Endothelial cell of umbilical vein (primary cell): ENCODE measurements around the gene NUDCD3. TPM values are rescaled to one million over a fixed set of nuclear protein-coding genes. Genes with fewer than 3 reads are reported as not detected.

Source experiments
- BruUV-seq: library from RNA; stranded (reverse); fragments of 400-500 nt; replicated peaks from 2 replicates; lab custom pipeline; 2021; lab: Mats Ljungman, UMichigan
- CTCF ChIA-PET: fragments of 300-600, 350-600 bp; sonication (Branson Sonifier 250); formaldehyde crosslinking; loops from one replicate; lab custom pipeline; 2021; ENCODE audit warnings: antibody characterized with exemption, inconsistent platforms; lab: Charles Lee
- POLR2A ChIA-PET: fragments of 300-600, 350-600 bp; sonication (Branson Sonifier 250); formaldehyde crosslinking; loops from one replicate; lab custom pipeline; 2021; ENCODE audit warnings: antibody characterized with exemption, inconsistent platforms; lab: Charles Lee
- DNase-seq: peaks from one replicate; pipeline ENCODE4 v3.0.0-alpha.2; 2011; ENCODE audit warnings: low read depth, low spot score
- FAIRE-seq: peaks from 2 replicates; lab custom pipeline; 2011; peaks lifted over from hg19 to GRCh38; lab: Jason Lieb, UNC
- H2AFZ ChIP-seq: 2 replicates; pipeline ENCODE4 v1.6.0; 2012; ENCODE audit warnings: low read depth, low read length, control low read depth, inconsistent platforms
- H3K27ac ChIP-seq: 2 replicates; pipeline ENCODE4 v1.5.1; 2011; ENCODE audit warnings: low read depth, mild to moderate bottlenecking, control low read depth, low read length, moderate library complexity; ENCODE audit not compliant: insufficient read depth
- H3K27me3 ChIP-seq, 2 experiments: 2 replicates each; pipeline versions ENCODE4 v1.6.0 to v1.6.1; 2011; ENCODE audit warnings: low read length in 2 of 2, mixed read lengths in 1 of 2; ENCODE audit not compliant: control insufficient read depth in 2 of 2, insufficient read depth in 2 of 2
- H3K36me3 ChIP-seq, 2 experiments: 2 replicates in 1 of 2; 3 replicates in 1 of 2; pipeline ENCODE4 v1.5.1; 2011; ENCODE audit warnings: low read length in 2 of 2, mild to moderate bottlenecking in 1 of 2, moderate library complexity in 1 of 2; ENCODE audit not compliant: control insufficient read depth in 2 of 2, insufficient read depth in 2 of 2; ENCODE audit errors: extremely low read depth in 1 of 2
- H3K4me1 ChIP-seq: 3 replicates; pipeline ENCODE4 v1.5.1; 2011; ENCODE audit warnings: mild to moderate bottlenecking, low read length; ENCODE audit not compliant: control insufficient read depth, insufficient read depth; ENCODE audit errors: extremely low read depth
- H3K4me2 ChIP-seq: 2 replicates; pipeline ENCODE4 v1.6.1; 2011; ENCODE audit warnings: low read length, control low read depth, mixed read lengths; ENCODE audit not compliant: insufficient read depth
- H3K4me3 ChIP-seq, 3 experiments: fragments of 200-600 bp in 1 of 3; sonication (generic), shearing (Covaris generic) in 1 of 3; replicated peaks in 1 of 3; 2 replicates each; pipeline ENCODE4 v1.5.1; 2011 to 2016; ENCODE audit warnings: control low read depth in 3 of 3, low read length in 3 of 3, mild to moderate bottlenecking in 2 of 3, inconsistent platforms in 1 of 3, low read depth in 1 of 3, moderate library complexity in 1 of 3; ENCODE audit not compliant: insufficient read depth in 1 of 3
- H3K79me2 ChIP-seq: 2 replicates; pipeline ENCODE4 v1.6.0; 2012; ENCODE audit warnings: low read length, inconsistent platforms; ENCODE audit not compliant: control insufficient read depth, insufficient read depth
- H3K9ac ChIP-seq: replicated peaks from 2 replicates; pipeline ENCODE3; 2011; ENCODE audit warnings: low read length, control low read depth; ENCODE audit not compliant: insufficient read depth; ENCODE audit errors: extremely low read depth
- H3K9me1 ChIP-seq: replicated peaks from 3 replicates; pipeline ENCODE4 v1.6.0; 2011; ENCODE audit warnings: mild to moderate bottlenecking, low read length; ENCODE audit not compliant: control insufficient read depth, insufficient read depth; ENCODE audit errors: extremely low read depth
- H3K9me3 ChIP-seq: replicated peaks from 2 replicates; pipeline ENCODE4 v1.5.1; 2012; ENCODE audit warnings: low read length, inconsistent platforms; ENCODE audit not compliant: control insufficient read depth, insufficient read depth
- H4K20me1 ChIP-seq: replicated peaks from 2 replicates; pipeline ENCODE3; 2011; ENCODE audit warnings: mild to moderate bottlenecking, low read length; ENCODE audit not compliant: control insufficient read depth, insufficient read depth; ENCODE audit errors: extremely low read depth
- CTCF ChIP-seq, 2 donors: IDR thresholded peaks; 1 replicate in 1 of 2; 2 replicates in 1 of 2; pipeline ENCODE4 v1.5.1; 2011; ENCODE audit warnings: low read length in 2 of 2, mild to moderate bottlenecking in 2 of 2, moderate library complexity in 2 of 2, control low read depth in 1 of 2, inconsistent platforms in 1 of 2, low read depth in 1 of 2; ENCODE audit not compliant: insufficient read depth in 1 of 2; ENCODE audit errors: extremely low read depth in 1 of 2
- EZH2 ChIP-seq: IDR thresholded peaks from 2 replicates; pipeline ENCODE4 v1.6.1; 2012; ENCODE audit warnings: borderline replicate concordance, low read depth, mild to moderate bottlenecking, moderate library complexity, low read length, inconsistent platforms; ENCODE audit not compliant: severe bottlenecking
- FOS ChIP-seq: IDR thresholded peaks from 2 replicates; pipeline ENCODE4 v1.6.1; 2011; ENCODE audit warnings: mild to moderate bottlenecking, low read length, moderate library complexity, borderline replicate concordance; ENCODE audit not compliant: insufficient read depth
- GATA2 ChIP-seq: IDR thresholded peaks from 2 replicates; pipeline ENCODE4 v1.7.0; 2011; ENCODE audit warnings: low read depth, mild to moderate bottlenecking, moderate library complexity, mixed read lengths, low read length; ENCODE audit not compliant: insufficient read length, insufficient read depth
- JUN ChIP-seq: IDR thresholded peaks from 2 replicates; pipeline ENCODE4 v1.6.1; 2011; ENCODE audit warnings: borderline replicate concordance, low read depth; ENCODE audit not compliant: insufficient read length, insufficient read depth
- MAX ChIP-seq: IDR thresholded peaks from 2 replicates; pipeline ENCODE4 v1.6.1; 2011; ENCODE audit not compliant: insufficient read depth, insufficient read length
- MYC ChIP-seq: IDR thresholded peaks from one replicate; pipeline ENCODE4 v1.6.1; 2011; ENCODE audit warnings: mild to moderate bottlenecking, low read depth, low read length
- POLR2A ChIP-seq: IDR thresholded peaks from 2 replicates; pipeline ENCODE4 v1.6.1; 2012; ENCODE audit warnings: low read depth, mild to moderate bottlenecking, control low read depth, low read length
- POLR2AphosphoS5 ChIP-seq: IDR thresholded peaks from 2 replicates; pipeline ENCODE4 v1.6.1; 2012; ENCODE audit warnings: low read depth, mild to moderate bottlenecking, control low read depth, low read length, moderate library complexity; ENCODE audit not compliant: insufficient read depth
- dilution Hi-C: fragments of 300-500 bp; cut with MboI; formaldehyde crosslinking; loops from one replicate; pipeline ENCODE4 v1.15.0; 2019; ENCODE audit warnings: low sequenced_read_pairs; ENCODE audit not compliant: extremely low pct_ligation_motif_present
- intact Hi-C: fragments of 100-400 bp; cut with micrococcal nuclease; formaldehyde crosslinking; loops from one replicate; pipeline ENCODE4 v1.10.0; 2022
- polyA plus RNA-seq, 4 experiments: library from polyadenylated mRNA; depleted of rRNA in 3 of 4; stranded (reverse) in 3 of 4; unstranded in 1 of 4; fragments of >200 nt; gene quantifications; 2 replicates each; pipeline versions ENCODE4 v1.2.1 to v1.2.3, GENCODE V29; 2011 to 2012; ENCODE audit warnings: missing spikeins in 1 of 4
- total RNA-seq: library from RNA; stranded (reverse); gene quantifications from 2 replicates; pipeline ENCODE4 v1.2.3, GENCODE V29; 2021

Gene NUDCD3
- total and polyA plus RNA-seq, 2 donors (not counting 3 experiments of a cell fraction or from before 2014, with no cell fraction given), result 50.6 to 137 TPM

DNA sequence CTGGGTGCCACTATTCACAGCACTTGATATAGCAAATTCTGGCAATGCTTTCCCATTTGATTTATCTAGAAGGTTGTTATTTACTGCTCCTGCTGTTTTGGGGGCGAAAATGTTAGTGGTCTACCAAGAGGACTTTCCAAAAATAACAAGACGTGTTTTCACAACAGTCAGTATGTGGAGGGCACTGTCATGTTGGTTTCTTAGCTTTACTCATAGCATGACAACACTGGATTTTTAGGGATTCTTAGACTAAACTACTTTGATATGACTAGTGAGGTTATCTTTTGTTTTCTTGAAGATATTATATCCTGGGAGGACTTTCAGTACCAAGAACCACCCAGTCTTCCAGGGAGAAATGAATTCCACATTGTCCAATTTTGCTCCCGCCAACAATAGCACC, 49.4 kb downstream of the NUDCD3 start:
- Histone ChIP-seq H3K36me3 (no peaks in the 10 kb centered on the region), H3K9ac (no peak overlapping the region), H3K9me3 (no peaks in the 10 kb centered on the region), H3K79me2 (peaks cover 51% of the 10 kb centered on the region), H4K20me1 (no peaks in the 10 kb centered on the region), H3K27ac (no peak overlapping the region), H3K4me3 (no peak overlapping the region), H3K9me1 (no peaks in the 10 kb centered on the region), H3K27me3 (no peaks in the 10 kb centered on the region), H3K4me1 (no peaks in the 10 kb centered on the region), H3K4me2 (no peak overlapping the region), H2AFZ (no peak overlapping the region)
- intact Hi-C loops (no loop called here), dilution Hi-C loops (no loop called here)
- no TSS peak for BruUV-seq
- ChIA-PET CTCF (interaction anchor here (0.8 to 1.1 kb wide), 2 partner anchors 58 to 93 kb away, joined by 3 to 4 read pairs; no protein-coding TSS in a partner anchor), POLR2A (interaction anchor here (0.7 kb wide), 1 partner anchor 8 kb away, joined by 9 read pairs; no protein-coding TSS in a partner anchor)
- FAIRE-seq (no peak), DNase-seq (no peak)
- no peak for TF ChIP-seq POLR2A
- TF ChIP-seq CTCF (IDR thresholded peaks at IDR 0.05; ENCODE audit: extremely low read depth in 1 of 2, insufficient read depth in 1 of 2, low read depth in 1 of 2, low read length in 2 of 2), result no peak
- no peak for TF ChIP-seq FOS
- TF ChIP-seq EZH2, result no peak
- no peak for TF ChIP-seq GATA2
- no peak for TF ChIP-seq MAX
- no peak for TF ChIP-seq POLR2AphosphoS5
- TF ChIP-seq MYC, result no peak
- TF ChIP-seq JUN, result no peak
